Sigmoid colon (tissue), 4 donors: ENCODE data around the gene MYOC.

Source experiments
- EP300 ChIP-seq, 4 donors: sonication (generic); formaldehyde crosslinking; IDR thresholded peaks; one replicate each; pipeline ENCODE4 v1.6.1; 2017; ENCODE audit warnings: antibody characterized with exemption in 4 of 4
- POLR2A ChIP-seq, 2 donors: fragments of 450-650 bp; IDR thresholded peaks; one replicate each; pipeline ENCODE4 v1.6.1; 2016; ENCODE audit warnings: antibody characterized with exemption in 2 of 2, mild to moderate bottlenecking in 2 of 2, moderate library complexity in 2 of 2
- TF ChIP-seq, protein P1 (sequence below), 4 experiments: fragments of 450-650 bp in 3 of 4; fragments of 200-600 bp in 1 of 4; IDR thresholded peaks; one replicate each; pipeline ENCODE4 v1.5.1; 2016 to 2019; ENCODE audit warnings: antibody characterized with exemption in 4 of 4, mild to moderate bottlenecking in 3 of 4, moderate library complexity in 2 of 4

DNA sequence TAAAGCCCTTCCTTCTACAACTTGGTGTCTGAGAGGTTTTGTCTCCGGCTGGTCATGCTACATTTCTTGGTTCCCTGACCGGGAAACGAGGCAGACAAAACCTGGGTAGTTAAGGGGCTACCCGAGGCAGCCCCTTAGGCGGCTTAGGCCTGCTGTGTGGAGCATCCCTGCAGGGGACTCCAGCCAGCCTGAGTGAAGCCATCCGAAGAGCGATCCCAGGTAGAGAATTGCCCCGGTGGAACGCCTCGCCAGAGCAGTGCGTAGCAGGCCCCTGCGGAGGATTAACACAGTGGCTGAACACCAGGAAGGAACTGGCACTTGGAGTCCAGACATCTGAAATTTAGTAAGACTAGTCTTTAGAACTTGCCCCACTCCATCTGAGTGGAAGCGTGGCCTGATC, 51.6 kb downstream of the MYOC start:
- TF ChIP-seq, protein P1, sequence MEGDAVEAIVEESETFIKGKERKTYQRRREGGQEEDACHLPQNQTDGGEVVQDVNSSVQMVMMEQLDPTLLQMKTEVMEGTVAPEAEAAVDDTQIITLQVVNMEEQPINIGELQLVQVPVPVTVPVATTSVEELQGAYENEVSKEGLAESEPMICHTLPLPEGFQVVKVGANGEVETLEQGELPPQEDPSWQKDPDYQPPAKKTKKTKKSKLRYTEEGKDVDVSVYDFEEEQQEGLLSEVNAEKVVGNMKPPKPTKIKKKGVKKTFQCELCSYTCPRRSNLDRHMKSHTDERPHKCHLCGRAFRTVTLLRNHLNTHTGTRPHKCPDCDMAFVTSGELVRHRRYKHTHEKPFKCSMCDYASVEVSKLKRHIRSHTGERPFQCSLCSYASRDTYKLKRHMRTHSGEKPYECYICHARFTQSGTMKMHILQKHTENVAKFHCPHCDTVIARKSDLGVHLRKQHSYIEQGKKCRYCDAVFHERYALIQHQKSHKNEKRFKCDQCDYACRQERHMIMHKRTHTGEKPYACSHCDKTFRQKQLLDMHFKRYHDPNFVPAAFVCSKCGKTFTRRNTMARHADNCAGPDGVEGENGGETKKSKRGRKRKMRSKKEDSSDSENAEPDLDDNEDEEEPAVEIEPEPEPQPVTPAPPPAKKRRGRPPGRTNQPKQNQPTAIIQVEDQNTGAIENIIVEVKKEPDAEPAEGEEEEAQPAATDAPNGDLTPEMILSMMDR (IDR thresholded peaks at IDR 0.05) = no peak
- TF ChIP-seq POLR2A (IDR thresholded peaks at IDR 0.05) = no peak
- no peak for TF ChIP-seq EP300 (IDR thresholded peaks at IDR 0.05)
